ENCODE measurements around the gene MUC5B.
A peak's percentile ranks its signal among the peaks of the same experiment; 100 is the strongest.

MUC5B gene

GRCh38 chr11:1299621-1300020, 76.8 kb downstream of the MUC5B start:
- DNase-seq (ENCODE audit: low spot score), result no peak

- DNase-seq (ENCODE audit: low spot score), result no peak
These were observed 77.3 kb downstream of the MUC5B start for GRCh38 chr11:1300121-1300520.

- no peak for DNase-seq (ENCODE audit: low spot score)
These were observed 77.8 kb downstream of the MUC5B start for GRCh38 chr11:1300569-1301187.

GRCh38 chr11:1301220-1302000, 78.5 kb downstream of the MUC5B start:
- no peak for DNase-seq (ENCODE audit: low spot score)

- DNase-seq (ENCODE audit: low spot score), result no peak
These were observed 79.2 kb downstream of the MUC5B start for GRCh38 chr11:1302041-1302460.

GRCh38 chr11:1302461-1303125, 79.7 kb downstream of the MUC5B start:
- no peak for DNase-seq (ENCODE audit: low spot score)

GRCh38 chr11:1303126-1303821, 80.4 kb downstream of the MUC5B start:
- no peak for DNase-seq (ENCODE audit: low spot score)

GRCh38 chr11:1303973-1304372, 81.1 kb downstream of the MUC5B start:
- no peak for DNase-seq (ENCODE audit: low spot score)

GRCh38 chr11:1304380-1304779, 81.5 kb downstream of the MUC5B start:
- DNase-seq (ENCODE audit: low spot score), result no peak

GRCh38 chr11:1305063-1305495, 82.2 kb downstream of the MUC5B start:
- DNase-seq (ENCODE audit: low spot score), result no peak

GRCh38 chr11:1305501-1306056, 82.7 kb downstream of the MUC5B start:
- DNase-seq (ENCODE audit: low spot score), result no peak

GRCh38 chr11:1306186-1307162, 83.6 kb downstream of the MUC5B start:
- DNase-seq (ENCODE audit: low spot score), result no peak

GRCh38 chr11:1307163-1307870, 84.5 kb downstream of the MUC5B start:
- DNase-seq (ENCODE audit: low spot score), result no peak

GRCh38 chr11:1307998-1308742, 85.3 kb downstream of the MUC5B start:
- no peak for DNase-seq (ENCODE audit: low spot score)

- DNase-seq (ENCODE audit: low spot score), result no peak
These were observed 86.1 kb downstream of the MUC5B start for GRCh38 chr11:1308743-1309497.

GRCh38 chr11:1309498-1310317, 86.8 kb downstream of the MUC5B start, which contains the start of gene TOLLIP:
Gene TOLLIP, minus strand, starts transcription at chr11:1309632. Its CDS starts 134 bp downstream, at chr11:1309498.
- DNase-seq (ENCODE audit: low spot score), result peak; percentile 96

GRCh38 chr11:1310318-1310687, 87.4 kb downstream of the MUC5B start:
- DNase-seq (ENCODE audit: low spot score), result no peak
